Neural cell (in vitro differentiated cells): ENCODE measurements around the gene COL23A1.

Experiments used
- CTCF ChIP-seq: fragments of 450-650 bp; IDR thresholded peaks from 2 replicates; pipeline ENCODE4 v1.5.1; 2014; ENCODE audit warnings: antibody characterized with exemption, mild to moderate bottlenecking, moderate library complexity; ENCODE audit not compliant: poor library complexity, severe bottlenecking
- EP300 ChIP-seq: fragments of 450-650 bp; conservative IDR thresholded peaks from 2 replicates; pipeline ENCODE4 v1.6.1; 2014; ENCODE audit warnings: antibody characterized with exemption, mild to moderate bottlenecking, moderate library complexity; ENCODE audit not compliant: poor library complexity, severe bottlenecking
- EZH2 ChIP-seq: fragments of 200-600, 300-800 bp; shearing (Covaris generic), sonication (generic); IDR thresholded peaks from 2 replicates; pipeline ENCODE4 v1.6.1; 2014; ENCODE audit warnings: antibody characterized with exemption, low read length, borderline replicate concordance, mild to moderate bottlenecking; ENCODE audit not compliant: insufficient read depth, poor library complexity, severe bottlenecking
- POLR2AphosphoS5 ChIP-seq: IDR thresholded peaks from 2 replicates; pipeline ENCODE4 v1.6.1; 2012
- RAD21 ChIP-seq: fragments of 450-650 bp; conservative IDR thresholded peaks from 2 replicates; pipeline ENCODE4 v1.6.1; 2014; ENCODE audit warnings: antibody characterized with exemption, mild to moderate bottlenecking, moderate library complexity
- REST ChIP-seq: IDR thresholded peaks from 2 replicates; pipeline ENCODE4 v1.6.1; 2012; ENCODE audit warnings: borderline replicate concordance
- TAF1 ChIP-seq: IDR thresholded peaks from 2 replicates; pipeline ENCODE4 v1.6.1; 2012; ENCODE audit warnings: low read depth

GRCh38 chr5:178377583-178378270 is 212.5 kb downstream of the COL23A1 start:
- TF ChIP-seq CTCF (no peak), REST (no peak), RAD21 (no peak), POLR2AphosphoS5 (no peak), TAF1 (no peak), EZH2 (no peak), EP300 (no peak)
